Lower lobe of right lung (tissue), 2 donors: ENCODE results near the gene MARCHF3. TPM values are rescaled to one million over a fixed set of nuclear protein-coding genes. Genes with fewer than 3 reads are reported as not detected.

Experiments
- ATAC-seq, 2 donors: fragments of 200-7000 bp; cut with Tn5 transposase; one replicate each; pipeline ENCODE4 v1.9.1; 2020 to 2022; ENCODE audit warnings: mild to moderate bottlenecking in 2 of 2, moderate library complexity in 2 of 2
- DNase-seq: peaks from one replicate; pipeline ENCODE4 v3.0.0-alpha.2; 2020
- H3K27ac ChIP-seq: fragments of 200-600 bp; one replicate; pipeline ENCODE4 v1.8.0; 2022
- H3K27me3 ChIP-seq: fragments of 200-600 bp; one replicate; pipeline ENCODE4 v1.8.0; 2022; ENCODE audit warnings: low read depth
- H3K36me3 ChIP-seq: fragments of 200-600 bp; one replicate; pipeline ENCODE4 v1.8.0; 2022; ENCODE audit warnings: mild to moderate bottlenecking
- H3K4me1 ChIP-seq: fragments of 200-600 bp; one replicate; pipeline ENCODE4 v1.8.0; 2022
- H3K4me3 ChIP-seq: fragments of 200-600 bp; one replicate; pipeline ENCODE4 v1.8.0; 2022; ENCODE audit warnings: mild to moderate bottlenecking
- H3K9me3 ChIP-seq: fragments of 200-600 bp; one replicate; pipeline ENCODE4 v1.8.0; 2022
- intact Hi-C: fragments of 100-400 bp; cut with DNase I; formaldehyde crosslinking; loops from one replicate; pipeline ENCODE4 v1.11.0; 2022
- long read RNA-seq: library from polyadenylated mRNA; unstranded; transcript quantifications from one replicate; pipeline ENCODE4 v2.0.0, GENCODE V29; 2021
- total RNA-seq: library from RNA; stranded (reverse); fragmentation: NEBNext Ultra II Directional; extraction: Animal tissue kit (Norgen Biotek cat#: 25700); gene quantifications from one replicate; pipeline ENCODE4 v1.2.1, GENCODE V29; 2021
- TF ChIP-seq, protein P1 (sequence below): fragments of 200-600 bp; IDR thresholded peaks from one replicate; pipeline ENCODE4 v1.8.0; 2022; ENCODE audit warnings: antibody characterized with exemption, mild to moderate bottlenecking
- donor health status: DM: no; HTN: yes; CAD: no; lungs with severe emphysema.

Gene MARCHF3, protein sequence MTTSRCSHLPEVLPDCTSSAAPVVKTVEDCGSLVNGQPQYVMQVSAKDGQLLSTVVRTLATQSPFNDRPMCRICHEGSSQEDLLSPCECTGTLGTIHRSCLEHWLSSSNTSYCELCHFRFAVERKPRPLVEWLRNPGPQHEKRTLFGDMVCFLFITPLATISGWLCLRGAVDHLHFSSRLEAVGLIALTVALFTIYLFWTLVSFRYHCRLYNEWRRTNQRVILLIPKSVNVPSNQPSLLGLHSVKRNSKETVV
- 14.3 TPM for total RNA-seq
- long read RNA-seq, full-length matches to known transcripts, result 12 of 20 reads
- long read RNA-seq, partial matches to known transcripts, result 0 of 20 reads
- long read RNA-seq, other reads (novel, unspliced or antisense), result 8 of 20 reads

DNA sequence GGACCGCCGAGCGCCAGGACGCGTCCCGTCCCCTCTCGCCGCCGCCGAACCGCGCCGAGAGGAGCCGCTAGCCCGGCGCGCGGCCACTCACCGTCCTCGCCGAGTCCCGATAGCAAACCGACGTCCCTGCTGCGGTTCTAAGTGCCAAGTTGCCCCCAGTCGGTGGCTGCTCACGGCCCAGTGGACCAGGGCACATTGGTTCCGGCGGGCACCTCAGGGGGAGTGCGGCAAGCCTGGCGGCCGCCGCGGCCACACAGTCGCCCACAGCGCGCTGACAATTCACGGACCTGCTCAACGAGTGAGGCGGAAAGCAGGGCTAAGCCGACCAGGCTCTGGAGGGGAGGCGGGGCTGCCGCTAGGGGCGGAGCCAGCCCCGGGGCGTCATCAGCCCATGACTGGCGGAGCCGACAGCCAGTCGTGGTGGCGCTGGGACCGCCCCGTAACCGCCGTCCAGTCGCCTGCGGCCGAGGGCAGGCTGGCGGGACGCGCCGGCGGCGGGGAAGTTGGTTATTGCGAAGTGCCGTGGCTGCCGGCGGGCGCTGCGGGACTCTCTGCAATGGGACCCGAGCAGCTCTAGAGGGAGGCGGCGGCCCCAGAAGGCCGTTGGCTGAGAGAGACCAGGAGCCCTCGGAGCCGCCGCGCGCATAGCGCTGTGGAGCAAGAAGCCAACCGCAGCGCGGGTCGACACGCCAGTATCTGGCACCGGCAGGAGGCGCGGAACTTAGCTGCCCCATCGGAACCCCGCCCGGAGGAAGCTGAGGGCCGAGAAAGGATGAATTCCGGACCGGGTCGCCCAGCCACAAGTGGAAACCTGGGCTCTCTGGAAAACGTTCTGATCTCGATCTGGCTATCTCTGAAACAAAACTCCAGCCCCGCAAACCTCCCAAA is at the start of gene MARCHF3:
Gene MARCHF3, minus strand, starts transcription at position 300 of the 888 bp plus-strand sequence. CDS start 112,387 bp downstream, outside the sequence.
- H3K4me3 ChIP-seq, result peak within 1 kb of the TSS; percentile 88
- no peaks in the 10 kb centered on the region for H3K27me3 ChIP-seq
- H3K9me3 ChIP-seq, result no peaks in the 10 kb centered on the region
- no peaks in the 10 kb centered on the region for H3K36me3 ChIP-seq
- H3K4me1 ChIP-seq, result peaks cover 13% of the 10 kb centered on the region
- peak; percentile 97 for DNase-seq
- intact Hi-C loops, result no loop called here
- ATAC-seq, result peak; percentile 99 to 100
- H3K27ac ChIP-seq, result peak within 1 kb of the TSS; percentile 88
- TF ChIP-seq, protein P1, sequence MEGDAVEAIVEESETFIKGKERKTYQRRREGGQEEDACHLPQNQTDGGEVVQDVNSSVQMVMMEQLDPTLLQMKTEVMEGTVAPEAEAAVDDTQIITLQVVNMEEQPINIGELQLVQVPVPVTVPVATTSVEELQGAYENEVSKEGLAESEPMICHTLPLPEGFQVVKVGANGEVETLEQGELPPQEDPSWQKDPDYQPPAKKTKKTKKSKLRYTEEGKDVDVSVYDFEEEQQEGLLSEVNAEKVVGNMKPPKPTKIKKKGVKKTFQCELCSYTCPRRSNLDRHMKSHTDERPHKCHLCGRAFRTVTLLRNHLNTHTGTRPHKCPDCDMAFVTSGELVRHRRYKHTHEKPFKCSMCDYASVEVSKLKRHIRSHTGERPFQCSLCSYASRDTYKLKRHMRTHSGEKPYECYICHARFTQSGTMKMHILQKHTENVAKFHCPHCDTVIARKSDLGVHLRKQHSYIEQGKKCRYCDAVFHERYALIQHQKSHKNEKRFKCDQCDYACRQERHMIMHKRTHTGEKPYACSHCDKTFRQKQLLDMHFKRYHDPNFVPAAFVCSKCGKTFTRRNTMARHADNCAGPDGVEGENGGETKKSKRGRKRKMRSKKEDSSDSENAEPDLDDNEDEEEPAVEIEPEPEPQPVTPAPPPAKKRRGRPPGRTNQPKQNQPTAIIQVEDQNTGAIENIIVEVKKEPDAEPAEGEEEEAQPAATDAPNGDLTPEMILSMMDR, result peak; percentile 35

DNA sequence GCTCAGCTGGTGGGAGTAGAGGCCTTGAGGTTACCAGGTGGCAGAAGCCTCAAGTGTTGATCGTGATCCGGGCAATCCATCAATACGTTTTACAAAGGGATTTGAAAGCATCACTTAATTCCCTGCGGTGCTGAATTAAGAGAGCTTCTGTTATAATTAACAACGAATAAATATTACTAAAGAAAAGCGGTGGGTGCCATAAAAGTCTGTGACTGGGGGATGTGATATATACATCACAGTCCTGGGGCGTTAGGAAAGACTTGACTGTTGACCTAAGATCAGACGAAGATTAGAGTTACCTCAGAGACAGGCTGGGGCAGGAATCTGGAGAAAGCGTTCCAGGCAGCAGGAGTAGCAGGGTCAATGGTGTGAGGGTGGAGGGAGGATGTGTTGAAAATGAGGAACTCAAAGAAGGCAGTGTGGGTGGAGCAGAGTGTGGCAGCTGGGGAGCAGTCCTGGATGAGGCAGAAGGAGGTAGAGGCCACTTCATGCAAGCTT is 49.7 kb upstream of the MARCHF3 start:
- ATAC-seq (peak in 1 of 2 donors; percentile 50), DNase-seq (no peak)
- H3K27ac ChIP-seq, result no peak overlapping the region
- TF ChIP-seq, protein P1, result no peak
- H3K36me3 ChIP-seq, result no peaks in the 10 kb centered on the region
- intact Hi-C loops, result no loop called here
- H3K27me3 ChIP-seq, result no peaks in the 10 kb centered on the region
- no peak overlapping the region for H3K4me3 ChIP-seq
- H3K9me3 ChIP-seq, result no peaks in the 10 kb centered on the region
- no peaks in the 10 kb centered on the region for H3K4me1 ChIP-seq

- H3K27ac ChIP-seq, result no peak overlapping the region
- TF ChIP-seq, protein P1, result no peak
- ATAC-seq (no peak), DNase-seq (no peak)
- intact Hi-C loops, result no loop called here
- no peaks in the 10 kb centered on the region for H3K27me3 ChIP-seq
- no peaks in the 10 kb centered on the region for H3K9me3 ChIP-seq
- H3K4me1 ChIP-seq, result no peaks in the 10 kb centered on the region
- no peak overlapping the region for H3K4me3 ChIP-seq
- H3K36me3 ChIP-seq, result no peaks in the 10 kb centered on the region
Measured at GRCh38 chr5:127077366-127077765, 47.0 kb upstream of the MARCHF3 start.

DNA sequence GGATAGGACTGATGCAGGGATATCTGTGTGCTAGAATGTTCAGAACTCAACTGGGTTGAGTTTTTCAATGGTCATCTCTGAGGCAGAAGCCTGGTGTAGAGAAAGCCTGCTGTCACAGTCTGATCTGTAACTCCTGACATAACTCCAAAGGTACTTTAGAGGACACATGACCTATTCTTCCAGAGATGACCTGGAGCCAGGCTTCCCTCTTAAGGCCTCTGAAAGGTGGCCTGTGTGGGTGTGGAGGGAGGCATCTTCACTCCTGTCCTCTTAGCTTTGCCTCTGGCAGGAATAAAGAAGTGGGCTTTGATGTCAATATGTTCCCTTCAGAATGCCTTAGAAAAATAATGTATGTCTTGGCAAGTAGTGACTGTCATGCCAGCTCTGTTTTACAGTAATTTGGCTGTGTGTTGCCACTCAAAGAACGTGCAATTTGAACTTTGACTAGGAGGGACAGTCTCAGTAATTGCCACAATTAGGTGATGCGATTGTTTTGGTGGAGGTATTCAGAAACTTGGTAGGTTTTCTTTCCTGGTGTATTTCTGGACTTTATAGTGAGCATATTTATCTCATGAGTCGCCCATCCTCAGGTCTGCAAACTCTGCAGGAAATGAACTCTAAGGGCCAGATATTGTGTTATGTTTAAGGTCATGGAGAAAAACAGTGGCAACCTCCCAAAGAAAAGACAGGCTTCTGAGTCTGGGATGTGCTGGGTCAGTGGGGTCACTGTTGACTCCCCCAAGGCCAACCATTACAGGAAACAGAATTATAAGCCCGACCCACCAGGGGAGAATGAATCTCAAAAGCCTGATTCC is 46.2 kb upstream of the MARCHF3 start:
- no peaks in the 10 kb centered on the region for H3K36me3 ChIP-seq
- H3K4me3 ChIP-seq, result no peak overlapping the region
- H3K27me3 ChIP-seq, result no peaks in the 10 kb centered on the region
- no peaks in the 10 kb centered on the region for H3K9me3 ChIP-seq
- TF ChIP-seq, protein P1, result no peak
- ATAC-seq (no peak), DNase-seq (no peak)
- H3K4me1 ChIP-seq, result no peaks in the 10 kb centered on the region
- intact Hi-C loops, result no loop called here
- no peak overlapping the region for H3K27ac ChIP-seq

- no peaks in the 10 kb centered on the region for H3K4me1 ChIP-seq
- TF ChIP-seq, protein P1, result no peak
- H3K27me3 ChIP-seq, result no peaks in the 10 kb centered on the region
- DNase-seq, result no peak
- no peak for ATAC-seq
- intact Hi-C loops, result no loop called here
- H3K36me3 ChIP-seq, result no peaks in the 10 kb centered on the region
- no peaks in the 10 kb centered on the region for H3K9me3 ChIP-seq
- H3K27ac ChIP-seq, result no peak overlapping the region
- no peak overlapping the region for H3K4me3 ChIP-seq
Measured at GRCh38 chr5:127074466-127074865, 44.1 kb upstream of the MARCHF3 start.
